GM12892 (cell line): ENCODE measurements around the gene MARCKS.

ENCODE experiments used
- POLR2A ChIP-seq: IDR thresholded peaks from 2 replicates; pipeline ENCODE4 v1.6.1; 2011; ENCODE audit warnings: low read depth, low read length, control low read depth
- POLR2AphosphoS5 ChIP-seq: IDR thresholded peaks from 2 replicates; pipeline ENCODE4 v1.6.1; 2011; ENCODE audit warnings: low read depth, low read length, control low read depth
- TAF1 ChIP-seq: IDR thresholded peaks from 2 replicates; pipeline ENCODE4 v1.6.1; 2011; ENCODE audit warnings: low read depth, mild to moderate bottlenecking, control low read depth, low read length, borderline replicate concordance

- TF ChIP-seq POLR2AphosphoS5 (no peak), POLR2A (no peak), TAF1 (no peak)
Measured at GRCh38 chr6:113894712-113895674, 37.8 kb downstream of the MARCKS start.
